Measurements from ENCODE around the gene GPR137.

Gene GPR137

GRCh38 chr11:64317961-64318765 lies 32.5 kb downstream of the GPR137 start, which contains the start of gene PRDX5:
PRDX5 (plus strand) TSS chr11:64318121; CDS start chr11:64318216, 95 bp downstream.
- Histone ChIP-seq H3K4me1 (ENCODE audit: control insufficient read depth in 2 of 2, insufficient read depth in 1 of 2, low read depth in 1 of 2, low read length in 2 of 2) (peaks cover 9 to 16% of the 10 kb centered on the region in 2 donors), H3K4ac (ENCODE audit: low read length) (peak within 1 kb of the TSS; percentile 66), H3K9ac (ENCODE audit: low read depth, low read length, poor library complexity) (peak within 1 kb of the TSS; percentile 97), H3K27me3 (ENCODE audit: control insufficient read depth in 3 of 3, insufficient read depth in 3 of 3, low read depth in 1 of 3, low read length in 3 of 3) (no peaks in the 10 kb centered on the region), H2AK5ac (ENCODE audit: low read depth, low read length) (peak within 1 kb of the TSS; percentile 94), H3K14ac (ENCODE audit: low read length) (peak within 1 kb of the TSS; percentile 75), H4K8ac (ENCODE audit: low read depth, low read length) (peak within 1 kb of the TSS; percentile 92), H2AFZ (ENCODE audit: low read length) (peak within 1 kb of the TSS; percentile 77), H2BK12ac (ENCODE audit: low read length) (no peak within 1 kb of the TSS), H3K23ac (ENCODE audit: low read depth, low read length, poor library complexity) (peak within 1 kb of the TSS; percentile 98), H3K4me3 (ENCODE audit: low read length in 2 of 2) (peak within 1 kb of the TSS; percentile 72 to 95), H3K36me3 (replicated peaks in 1 of 2; ENCODE audit: control insufficient read depth in 2 of 2, insufficient read depth in 2 of 2, low read length in 2 of 2) (peaks cover 18 to 43% of the 10 kb centered on the region in 2 donors), H2BK120ac (ENCODE audit: low read depth, low read length) (peak within 1 kb of the TSS; percentile 31), H3K79me1 (ENCODE audit: low read depth, low read length) (peaks cover 23% of the 10 kb centered on the region), H3K27ac (replicated peaks; ENCODE audit: low read length) (peak within 1 kb of the TSS; percentile 95), H3K4me2 (ENCODE audit: insufficient read depth, low read length, poor library complexity, severe bottlenecking) (peak within 1 kb of the TSS; percentile 92), H2BK5ac (ENCODE audit: low read length) (peak within 1 kb of the TSS; percentile 98), H3K9me3 (replicated peaks in 1 of 2; ENCODE audit: control insufficient read depth in 2 of 2, insufficient read depth in 1 of 2, low read depth in 1 of 2, low read length in 2 of 2) (peaks cover 0 to 2% of the 10 kb centered on the region in 2 donors), H2BK15ac (ENCODE audit: low read length) (peak within 1 kb of the TSS; percentile 75), H4K91ac (ENCODE audit: low read depth, low read length, poor library complexity) (peak within 1 kb of the TSS; percentile 53), H3K18ac (ENCODE audit: low read length) (peak within 1 kb of the TSS; percentile 97)
- WGBS, 2 donors (ENCODE audit: extremely low coverage in 2 of 2, insufficient read length in 2 of 2, insufficient replicate concordance in 1 of 2), result no CpG with 5 or more reads among the region's 61 CpGs
- peak; percentile 95 for DNase-seq (ENCODE audit: low spot score)

- Histone ChIP-seq H2BK120ac (ENCODE audit: low read depth, low read length) (no peak overlapping the region), H3K14ac (ENCODE audit: low read length) (no peak overlapping the region), H3K4ac (ENCODE audit: low read length) (no peak overlapping the region), H3K36me3 (replicated peaks in 1 of 2; ENCODE audit: control insufficient read depth in 2 of 2, insufficient read depth in 2 of 2, low read length in 2 of 2) (peaks cover 18 to 42% of the 10 kb centered on the region in 2 donors), H3K79me1 (ENCODE audit: low read depth, low read length) (peaks cover 21% of the 10 kb centered on the region), H3K4me3 (ENCODE audit: low read length in 2 of 2) (peak overlapping the region; percentile 72 to 95), H2AFZ (ENCODE audit: low read length) (peak overlapping the region; percentile 77), H3K4me1 (ENCODE audit: control insufficient read depth in 2 of 2, insufficient read depth in 1 of 2, low read depth in 1 of 2, low read length in 2 of 2) (peaks cover 9 to 16% of the 10 kb centered on the region in 2 donors), H3K4me2 (ENCODE audit: insufficient read depth, low read length, poor library complexity, severe bottlenecking) (peak overlapping the region; percentile 79), H3K27me3 (ENCODE audit: control insufficient read depth in 3 of 3, insufficient read depth in 3 of 3, low read depth in 1 of 3, low read length in 3 of 3) (no peaks in the 10 kb centered on the region), H3K9ac (ENCODE audit: low read depth, low read length, poor library complexity) (no peak overlapping the region), H4K91ac (ENCODE audit: low read depth, low read length, poor library complexity) (no peak overlapping the region), H3K23ac (ENCODE audit: low read depth, low read length, poor library complexity) (no peak overlapping the region), H3K27ac (replicated peaks; ENCODE audit: low read length) (no peak overlapping the region), H4K8ac (ENCODE audit: low read depth, low read length) (no peak overlapping the region), H2BK5ac (ENCODE audit: low read length) (no peak overlapping the region), H2BK12ac (ENCODE audit: low read length) (no peak overlapping the region), H2BK15ac (ENCODE audit: low read length) (peak overlapping the region; percentile 19), H3K9me3 (replicated peaks in 1 of 2; ENCODE audit: control insufficient read depth in 2 of 2, insufficient read depth in 1 of 2, low read depth in 1 of 2, low read length in 2 of 2) (peaks cover 0 to 2% of the 10 kb centered on the region in 2 donors), H2AK5ac (ENCODE audit: low read depth, low read length) (peak overlapping the region; percentile 2), H3K18ac (ENCODE audit: low read length) (peak overlapping the region; percentile 27)
- no peak for DNase-seq (ENCODE audit: low spot score)
- no CpG with 5 or more reads among the region's 19 CpGs for WGBS, 2 donors (ENCODE audit: extremely low coverage in 2 of 2, insufficient read length in 2 of 2, insufficient replicate concordance in 1 of 2)
These were observed 33.4 kb downstream of the GPR137 start for GRCh38 chr11:64318766-64319761.

GRCh38 chr11:64320556-64320955 lies 34.9 kb downstream of the GPR137 start:
- Histone ChIP-seq H3K4me2 (ENCODE audit: insufficient read depth, low read length, poor library complexity, severe bottlenecking) (no peak overlapping the region), H3K4me1 (ENCODE audit: control insufficient read depth in 2 of 2, insufficient read depth in 1 of 2, low read depth in 1 of 2, low read length in 2 of 2) (peaks cover 9 to 16% of the 10 kb centered on the region in 2 donors), H2AFZ (ENCODE audit: low read length) (no peak overlapping the region), H2BK5ac (ENCODE audit: low read length) (no peak overlapping the region), H2AK5ac (ENCODE audit: low read depth, low read length) (no peak overlapping the region), H3K9me3 (replicated peaks in 1 of 2; ENCODE audit: control insufficient read depth in 2 of 2, insufficient read depth in 1 of 2, low read depth in 1 of 2, low read length in 2 of 2) (no peaks in the 10 kb centered on the region), H3K79me1 (ENCODE audit: low read depth, low read length) (peaks cover 15% of the 10 kb centered on the region), H3K36me3 (replicated peaks in 1 of 2; ENCODE audit: control insufficient read depth in 2 of 2, insufficient read depth in 2 of 2, low read length in 2 of 2) (peaks cover 8 to 28% of the 10 kb centered on the region in 2 donors), H3K9ac (ENCODE audit: low read depth, low read length, poor library complexity) (no peak overlapping the region), H3K14ac (ENCODE audit: low read length) (no peak overlapping the region), H2BK120ac (ENCODE audit: low read depth, low read length) (no peak overlapping the region), H3K4ac (ENCODE audit: low read length) (no peak overlapping the region), H4K91ac (ENCODE audit: low read depth, low read length, poor library complexity) (no peak overlapping the region), H3K27me3 (ENCODE audit: control insufficient read depth in 3 of 3, insufficient read depth in 3 of 3, low read depth in 1 of 3, low read length in 3 of 3) (no peaks in the 10 kb centered on the region), H4K8ac (ENCODE audit: low read depth, low read length) (no peak overlapping the region), H2BK15ac (ENCODE audit: low read length) (no peak overlapping the region), H3K18ac (ENCODE audit: low read length) (no peak overlapping the region), H3K27ac (replicated peaks; ENCODE audit: low read length) (no peak overlapping the region), H3K23ac (ENCODE audit: low read depth, low read length, poor library complexity) (no peak overlapping the region), H3K4me3 (ENCODE audit: low read length in 2 of 2) (no peak overlapping the region), H2BK12ac (ENCODE audit: low read length) (no peak overlapping the region)
- no CpG with 5 or more reads among the region's 7 CpGs for WGBS, 2 donors (ENCODE audit: extremely low coverage in 2 of 2, insufficient read length in 2 of 2, insufficient replicate concordance in 1 of 2)
- no peak for DNase-seq (ENCODE audit: low spot score)

Data from neuronal stem cell (in vitro differentiated cells).